ENCODE measurements around the gene NR1I3.

DNA sequence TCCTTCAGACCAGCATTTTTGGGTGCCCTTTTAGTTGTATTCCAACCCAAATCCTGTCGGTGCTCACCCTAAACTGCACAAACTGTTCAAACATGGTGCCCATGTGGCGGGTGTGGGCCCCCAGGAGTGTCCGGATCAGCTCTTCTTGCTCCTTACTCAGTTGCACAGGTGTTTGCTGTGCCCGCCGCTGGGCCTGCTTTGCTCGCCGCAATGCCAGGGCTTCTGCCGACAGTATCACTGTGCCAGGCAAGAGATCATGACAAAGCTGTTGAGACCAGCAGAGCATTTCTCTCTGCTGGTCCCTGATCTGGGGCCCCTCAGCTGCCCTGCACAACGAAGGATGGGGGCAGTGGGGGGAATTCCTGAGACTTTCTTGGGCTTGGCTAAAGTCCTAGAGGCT lies 4.9 kb downstream of the NR1I3 start:
- no peak for TF ChIP-seq EZH2phosphoT487 (IDR thresholded peaks at IDR 0.05; ENCODE audit: low read depth, severe bottlenecking, unreplicated experiment)
- TF ChIP-seq, protein P1, sequence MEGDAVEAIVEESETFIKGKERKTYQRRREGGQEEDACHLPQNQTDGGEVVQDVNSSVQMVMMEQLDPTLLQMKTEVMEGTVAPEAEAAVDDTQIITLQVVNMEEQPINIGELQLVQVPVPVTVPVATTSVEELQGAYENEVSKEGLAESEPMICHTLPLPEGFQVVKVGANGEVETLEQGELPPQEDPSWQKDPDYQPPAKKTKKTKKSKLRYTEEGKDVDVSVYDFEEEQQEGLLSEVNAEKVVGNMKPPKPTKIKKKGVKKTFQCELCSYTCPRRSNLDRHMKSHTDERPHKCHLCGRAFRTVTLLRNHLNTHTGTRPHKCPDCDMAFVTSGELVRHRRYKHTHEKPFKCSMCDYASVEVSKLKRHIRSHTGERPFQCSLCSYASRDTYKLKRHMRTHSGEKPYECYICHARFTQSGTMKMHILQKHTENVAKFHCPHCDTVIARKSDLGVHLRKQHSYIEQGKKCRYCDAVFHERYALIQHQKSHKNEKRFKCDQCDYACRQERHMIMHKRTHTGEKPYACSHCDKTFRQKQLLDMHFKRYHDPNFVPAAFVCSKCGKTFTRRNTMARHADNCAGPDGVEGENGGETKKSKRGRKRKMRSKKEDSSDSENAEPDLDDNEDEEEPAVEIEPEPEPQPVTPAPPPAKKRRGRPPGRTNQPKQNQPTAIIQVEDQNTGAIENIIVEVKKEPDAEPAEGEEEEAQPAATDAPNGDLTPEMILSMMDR (IDR thresholded peaks at IDR 0.05; ENCODE audit: poor library complexity) = no peak
